DND-41 (cell line): ENCODE data around the gene NUP188.

Source experiments
- ATAC-seq: fragments of 200-7000 bp; cut with Tn5 transposase; 3 replicates; pipeline ENCODE4 v1.9.1; 2021; ENCODE audit warnings: low read depth; ENCODE audit not compliant: insufficient read depth
- DNase-seq: peaks from one replicate; pipeline ENCODE4 v3.0.0-alpha.2; 2020
- H2AFZ ChIP-seq: 2 replicates; pipeline ENCODE4 v1.6.0; 2012; ENCODE audit warnings: low read depth, low read length
- H3K27ac ChIP-seq: 2 replicates; pipeline ENCODE4 v1.5.1; 2012; ENCODE audit warnings: low read length, inconsistent platforms
- H3K27me3 ChIP-seq: fragments of 200-600 bp; sonication (generic); 2 replicates; pipeline ENCODE4 v1.6.0; 2012; ENCODE audit warnings: low read length, mild to moderate bottlenecking, inconsistent platforms; ENCODE audit not compliant: insufficient read depth, poor library complexity
- H3K36me3 ChIP-seq: 2 replicates; pipeline ENCODE4 v1.5.1; 2012; ENCODE audit warnings: low read length, inconsistent platforms; ENCODE audit not compliant: insufficient read depth
- H3K4me1 ChIP-seq: 2 replicates; pipeline ENCODE4 v1.5.1; 2012; ENCODE audit warnings: mild to moderate bottlenecking, low read length; ENCODE audit not compliant: insufficient read depth
- H3K4me2 ChIP-seq: 2 replicates; pipeline ENCODE4 v1.6.0; 2012; ENCODE audit warnings: mild to moderate bottlenecking, moderate library complexity, low read length, inconsistent platforms; ENCODE audit not compliant: insufficient read depth
- H3K4me3 ChIP-seq, 2 experiments: fragments of 200-600 bp in 1 of 2; shearing (Covaris generic) in 1 of 2; 2 replicates each; pipeline ENCODE4 v1.5.1; 2012 to 2016; ENCODE audit warnings: inconsistent platforms in 2 of 2, low read length in 2 of 2, mild to moderate bottlenecking in 2 of 2, low read depth in 1 of 2, moderate library complexity in 1 of 2
- H3K79me2 ChIP-seq: 2 replicates; pipeline ENCODE4 v1.6.0; 2012; ENCODE audit warnings: low read length, inconsistent platforms; ENCODE audit not compliant: insufficient read depth
- H3K9ac ChIP-seq: 2 replicates; pipeline ENCODE4 v1.6.0; 2012; ENCODE audit warnings: low read depth, mild to moderate bottlenecking, inconsistent platforms, low read length, moderate library complexity
- H3K9me3 ChIP-seq: 2 replicates; pipeline ENCODE4 v1.5.1; 2012; ENCODE audit warnings: low read length, moderate library complexity, mild to moderate bottlenecking, inconsistent platforms; ENCODE audit not compliant: insufficient read depth, severe bottlenecking
- H4K20me1 ChIP-seq: 2 replicates; pipeline ENCODE4 v1.6.0; 2012; ENCODE audit warnings: low read length; ENCODE audit not compliant: insufficient read depth
- EZH2 ChIP-seq: IDR thresholded peaks from 3 replicates; pipeline ENCODE4 v1.6.1; 2012; ENCODE audit warnings: borderline replicate concordance, low read depth, mild to moderate bottlenecking, moderate library complexity, low read length, inconsistent platforms; ENCODE audit not compliant: severe bottlenecking

Gene NUP188

DNA sequence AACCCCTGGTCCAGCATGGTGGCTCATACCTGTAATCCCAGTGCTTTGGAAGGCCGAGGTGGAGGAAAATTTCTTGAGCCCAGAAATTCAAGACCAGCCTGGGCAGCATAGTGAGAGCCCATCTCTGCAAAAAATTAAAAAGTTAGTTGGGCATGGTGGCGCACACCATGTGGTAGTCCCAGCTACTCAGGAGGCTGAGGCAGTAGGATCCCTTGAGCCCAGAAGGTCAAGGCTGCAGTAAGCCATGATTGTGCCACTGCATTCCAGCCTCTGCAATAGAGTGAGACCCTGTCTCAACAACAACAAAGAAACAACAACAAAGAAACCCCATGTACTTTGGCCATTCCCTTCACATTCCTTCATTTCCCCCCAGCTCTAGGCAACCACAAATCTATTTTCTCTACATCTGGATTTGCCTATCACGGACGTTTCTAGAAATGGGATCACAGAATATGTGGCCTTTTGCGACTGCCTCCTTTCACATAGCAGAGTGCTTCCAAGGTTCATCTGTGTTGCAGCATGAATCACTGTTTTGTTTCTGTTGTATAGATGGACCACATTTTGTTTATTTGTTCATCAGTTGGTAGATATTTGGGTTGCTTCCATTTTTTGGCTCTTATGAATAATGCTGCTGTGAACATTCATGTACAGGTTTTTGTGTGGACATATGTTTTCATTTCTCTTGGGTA, 106.8 kb downstream of the NUP188 start:
- H4K20me1 ChIP-seq, result no peaks in the 10 kb centered on the region
- H3K36me3 ChIP-seq, result peaks cover 23% of the 10 kb centered on the region
- ATAC-seq (no peak), DNase-seq (no peak)
- no peak for TF ChIP-seq EZH2
- H3K27me3 ChIP-seq, result no peaks in the 10 kb centered on the region
- no peaks in the 10 kb centered on the region for H3K4me1 ChIP-seq
- H3K9me3 ChIP-seq, result no peaks in the 10 kb centered on the region
- H3K27ac ChIP-seq, result no peak overlapping the region
- no peak overlapping the region for H3K9ac ChIP-seq
- H3K4me3 ChIP-seq, result no peak overlapping the region
- H3K79me2 ChIP-seq, result no peaks in the 10 kb centered on the region
- H2AFZ ChIP-seq, result no peak overlapping the region
- no peak overlapping the region for H3K4me2 ChIP-seq
